ENCODE measurements around the gene ZBTB5. TPM values are rescaled to one million over a fixed set of nuclear protein-coding genes. Genes with fewer than 3 reads are reported as not detected.

Gene ZBTB5
- total and polyA plus RNA-seq, 9 of the 15 experiments (the other 6 are each of a cell fraction or from before 2014, with no cell fraction given) = 2.3 to 43.2 (median 15.5) TPM

- no peak for TF ChIP-seq FOXP1 (CRISPR knock-in tag; IDR thresholded peaks at IDR 0.05)
- TF ChIP-seq KLF6 (CRISPR knock-in tag; IDR thresholded peaks at IDR 0.05; ENCODE audit: borderline replicate concordance) = no peak
- no peak for TF ChIP-seq RBM17 (IDR thresholded peaks at IDR 0.05; ENCODE audit: borderline replicate concordance, low read depth, low read length)
- no peak for TF ChIP-seq TRIM28 (IDR thresholded peaks at IDR 0.05)
- no peak for TF ChIP-seq ZNF445 (CRISPR knock-in tag; IDR thresholded peaks at IDR 0.05; ENCODE audit: low read depth)
- peak; percentile 51 for TF ChIP-seq ZNF316 (IDR thresholded peaks at IDR 0.05)
- TF ChIP-seq NFIC (IDR thresholded peaks at IDR 0.05) = no peak
- no peak for TF ChIP-seq ZBTB12 (CRISPR knock-in tag; IDR thresholded peaks at IDR 0.05)
- TF ChIP-seq CUX1 (CRISPR knock-in tag; IDR thresholded peaks at IDR 0.05) = no peak
Measured at GRCh38 chr9:37471942-37472684, 6.9 kb upstream of the ZBTB5 start (continued).

All from K562 (cell line).